HG03175 (cell line): ENCODE results near the gene FOXI2.

ENCODE experiments used
- ATAC-seq: cut with Tn5 transposase; IDR thresholded peaks from one replicate; pipeline ENCODE4 v1.9.1; 2021; ENCODE audit warnings: mild to moderate bottlenecking, moderate library complexity; ENCODE audit not compliant: unreplicated experiment

Gene FOXI2

GRCh38 chr10:127740596-127740995 lies 3.6 kb downstream of the FOXI2 start:
- no peak for ATAC-seq

GRCh38 chr10:127743205-127743604 lies 6.2 kb downstream of the FOXI2 start:
- no peak for ATAC-seq

DNA sequence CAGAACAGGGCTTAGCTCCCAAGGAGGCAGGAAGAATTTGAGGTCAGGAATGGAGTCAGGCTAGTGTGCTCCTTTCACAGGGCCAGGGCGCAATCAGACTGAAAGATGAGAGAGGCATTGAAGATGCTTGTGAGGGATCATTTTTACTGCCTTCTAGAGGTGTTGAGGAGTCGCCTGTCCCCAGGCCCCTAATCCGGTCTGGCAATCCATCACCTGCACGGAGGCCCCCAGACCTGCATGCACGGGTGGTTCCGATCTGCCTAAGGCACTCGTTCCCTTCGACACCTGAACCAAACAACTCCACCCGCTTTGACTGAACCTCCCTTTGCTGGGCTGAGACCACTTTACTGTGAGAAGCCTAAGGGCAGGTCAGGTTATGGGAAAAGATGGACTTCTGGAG lies 8.0 kb downstream of the FOXI2 start:
- no peak for ATAC-seq

DNA sequence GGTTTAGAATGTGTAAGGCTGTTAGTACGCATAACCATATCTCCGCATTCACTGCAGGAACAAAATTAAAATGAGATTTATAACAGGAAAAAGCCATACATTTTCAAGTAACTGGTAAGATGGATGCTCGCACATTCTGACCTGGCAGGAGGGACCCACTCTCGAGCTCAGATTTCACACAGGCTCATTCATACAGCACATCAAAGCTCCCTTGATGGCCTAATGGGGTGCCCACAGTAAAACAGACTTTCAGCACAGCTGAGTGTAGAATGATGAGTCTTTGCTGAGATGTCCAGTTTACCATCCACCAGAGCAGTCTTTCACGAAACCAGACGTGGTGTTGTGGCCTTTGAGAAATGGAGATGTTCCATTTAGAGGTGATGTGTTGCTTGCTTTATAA lies 8.9 kb downstream of the FOXI2 start:
- no peak for ATAC-seq

GRCh38 chr10:127755753-127756152 lies 18.8 kb downstream of the FOXI2 start:
- ATAC-seq = no peak

DNA sequence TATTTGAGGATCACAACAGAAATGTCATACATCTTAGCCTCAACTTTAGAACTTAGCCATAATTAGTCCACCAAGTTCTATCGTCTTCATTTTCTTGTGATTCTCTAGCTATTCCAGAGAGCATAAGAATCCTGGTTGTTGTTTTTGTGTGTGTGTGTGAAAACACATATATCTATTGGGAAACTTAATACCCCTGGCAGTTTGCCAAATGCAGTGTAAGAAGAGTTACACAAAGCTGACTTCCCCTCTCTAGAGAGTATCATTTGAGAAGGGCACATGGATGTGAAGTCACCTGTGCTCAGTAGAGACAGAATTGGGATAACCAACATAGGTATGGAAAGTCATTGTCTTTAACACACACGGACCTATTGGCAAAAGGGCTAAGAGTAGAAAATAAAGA lies 19.3 kb downstream of the FOXI2 start:
- no peak for ATAC-seq

- no peak for ATAC-seq
These were observed 20.0 kb downstream of the FOXI2 start for GRCh38 chr10:127757033-127757432.

- no peak for ATAC-seq
These were observed 22.3 kb downstream of the FOXI2 start for GRCh38 chr10:127759276-127759675.

DNA sequence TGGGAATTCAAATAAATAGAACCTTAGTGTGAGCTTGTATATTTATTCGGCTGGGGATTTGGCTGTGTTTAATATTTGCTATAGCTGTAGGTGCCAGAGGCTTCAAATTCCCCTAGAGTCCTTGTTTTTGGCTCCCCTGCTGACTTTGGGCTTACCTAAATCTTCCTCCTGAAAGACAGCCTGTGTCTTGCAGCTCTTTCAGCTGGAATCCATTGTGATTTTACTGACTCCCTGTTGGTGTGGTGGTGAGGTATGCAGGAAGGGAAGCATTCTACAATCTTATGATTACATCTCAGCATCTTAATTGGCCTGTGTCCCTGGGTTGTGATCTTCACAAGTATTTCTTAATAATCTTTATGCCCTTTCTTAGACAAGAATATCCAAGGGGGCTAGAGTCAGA lies 25.9 kb downstream of the FOXI2 start:
- no peak for ATAC-seq

DNA sequence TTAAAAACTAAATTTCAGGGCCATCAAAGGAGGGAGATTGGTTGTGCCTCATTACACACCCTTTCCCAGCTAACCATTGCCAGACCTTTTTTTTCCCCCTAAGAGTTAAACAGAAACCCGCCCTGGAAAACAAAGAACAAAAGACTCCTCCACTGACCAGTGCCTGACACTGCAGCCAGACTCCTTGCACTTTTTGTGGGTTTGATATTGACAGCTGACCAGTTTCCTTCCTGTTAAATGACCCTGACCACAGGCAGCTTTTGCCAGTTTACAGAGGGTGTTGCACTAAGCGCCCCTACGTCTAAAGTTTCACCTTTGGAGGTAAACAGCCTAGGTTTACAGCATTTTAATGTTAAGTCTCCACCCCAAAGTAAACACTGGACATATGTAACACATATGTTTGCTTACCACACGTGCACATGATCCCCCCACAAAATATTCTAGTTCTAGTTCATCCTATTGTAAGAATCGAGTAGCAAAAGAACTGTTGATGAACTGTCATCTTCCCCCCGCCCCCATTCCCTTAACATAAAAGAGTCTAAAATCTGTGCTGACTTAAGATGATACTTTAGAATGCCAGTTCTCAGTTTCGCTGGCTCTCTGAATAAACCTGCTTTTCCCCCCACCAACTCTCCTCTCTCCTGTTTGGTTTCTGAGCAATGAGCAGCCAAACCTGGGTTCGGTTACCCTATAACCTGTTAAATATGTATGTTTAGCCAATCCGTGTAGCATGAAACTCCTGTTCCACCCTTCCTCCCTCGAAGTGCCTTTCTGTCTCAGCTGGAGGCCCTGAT lies 38.0 kb downstream of the FOXI2 start:
- ATAC-seq = no peak

- no peak for ATAC-seq
These were observed 39.8 kb downstream of the FOXI2 start for GRCh38 chr10:127776816-127777215.

- no peak for ATAC-seq
These were observed 44.4 kb downstream of the FOXI2 start for GRCh38 chr10:127781412-127781811.

GRCh38 chr10:127787873-127788272 lies 50.9 kb downstream of the FOXI2 start:
- ATAC-seq = no peak

- ATAC-seq = no peak
These were observed 53.2 kb downstream of the FOXI2 start for GRCh38 chr10:127790066-127790624.
